K562 (cell line): Measurements from ENCODE around the gene CIAPIN1. TPM values are rescaled to one million over a fixed set of nuclear protein-coding genes. Genes with fewer than 3 reads are reported as not detected.

Experiments used
- CUX1 ChIP-seq: fragments of 200-800 bp; sonication (Bioruptor generic); IDR thresholded peaks from 2 replicates; pipeline ENCODE4 v1.6.1; 2016; ENCODE audit warnings: missing genetic modification characterization, missing compliant biosample characterization
- KDM2B ChIP-seq: fragments of 250-450 bp; sonication (Bioruptor Pico); IDR thresholded peaks from 2 replicates; pipeline ENCODE4 v1.8.0; 2021; ENCODE audit warnings: mild to moderate bottlenecking, moderate library complexity
- polyA plus RNA-seq, 8 experiments: library from polyadenylated mRNA; depleted of rRNA in 4 of 8; stranded (reverse) in 5 of 8; unstranded in 3 of 8; fragments of >200 nt; fragmentation: Nextera tagmentation in 2 of 8; fragmentation: Illumina TruSeq in 1 of 8; extraction: Ambion mirVana in 2 of 8; extraction: Trizol in 1 of 8; gene quantifications; 2 replicates each; pipeline versions ENCODE4 v1.2.1 to v1.2.3, GENCODE V29; 2011 to 2014; ENCODE audit warnings: inconsistent platforms in 1 of 8, missing spikeins in 1 of 8
- total RNA-seq, 7 experiments: library from RNA; depleted of rRNA in 6 of 7; stranded (reverse); fragments of >200 nt in 6 of 7; fragmentation: Illumina TruSeq in 2 of 7; extraction: Trizol in 2 of 7; gene quantifications; 2 replicates each; pipeline versions ENCODE4 v1.2.1 to v1.2.3, GENCODE V29; 2011 to 2021; ENCODE audit warnings: low replicate concordance in 1 of 7
- TF ChIP-seq, protein P1 (sequence below): fragments of 450-650 bp; formaldehyde crosslinking; conservative IDR thresholded peaks from 2 replicates; pipeline ENCODE4 v1.4.0; 2022; ENCODE audit warnings: mild to moderate bottlenecking, missing genetic modification characterization

CIAPIN1 gene
- total and polyA plus RNA-seq, 9 of the 15 experiments (the other 6 are each of a cell fraction or from before 2014, with no cell fraction given), result 71.8 to 263 (median 95.7) TPM

- TF ChIP-seq CUX1 (CRISPR knock-in tag) (no peak), KDM2B (no peak)
- TF ChIP-seq, protein P1, sequence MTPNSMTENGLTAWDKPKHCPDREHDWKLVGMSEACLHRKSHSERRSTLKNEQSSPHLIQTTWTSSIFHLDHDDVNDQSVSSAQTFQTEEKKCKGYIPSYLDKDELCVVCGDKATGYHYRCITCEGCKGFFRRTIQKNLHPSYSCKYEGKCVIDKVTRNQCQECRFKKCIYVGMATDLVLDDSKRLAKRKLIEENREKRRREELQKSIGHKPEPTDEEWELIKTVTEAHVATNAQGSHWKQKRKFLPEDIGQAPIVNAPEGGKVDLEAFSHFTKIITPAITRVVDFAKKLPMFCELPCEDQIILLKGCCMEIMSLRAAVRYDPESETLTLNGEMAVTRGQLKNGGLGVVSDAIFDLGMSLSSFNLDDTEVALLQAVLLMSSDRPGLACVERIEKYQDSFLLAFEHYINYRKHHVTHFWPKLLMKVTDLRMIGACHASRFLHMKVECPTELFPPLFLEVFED (CRISPR knock-in tag), result no peak
Measured at GRCh38 chr16:57405097-57405496, 42.1 kb downstream of the CIAPIN1 start (continued).
